Measurements from ENCODE around the gene BUD23. TPM values are rescaled to one million over a fixed set of nuclear protein-coding genes. Genes with fewer than 3 reads are reported as not detected.

Gene BUD23
- total RNA-seq, 4 donors from 2014 or later = 83.9 to 128 (median 114) TPM

DNA sequence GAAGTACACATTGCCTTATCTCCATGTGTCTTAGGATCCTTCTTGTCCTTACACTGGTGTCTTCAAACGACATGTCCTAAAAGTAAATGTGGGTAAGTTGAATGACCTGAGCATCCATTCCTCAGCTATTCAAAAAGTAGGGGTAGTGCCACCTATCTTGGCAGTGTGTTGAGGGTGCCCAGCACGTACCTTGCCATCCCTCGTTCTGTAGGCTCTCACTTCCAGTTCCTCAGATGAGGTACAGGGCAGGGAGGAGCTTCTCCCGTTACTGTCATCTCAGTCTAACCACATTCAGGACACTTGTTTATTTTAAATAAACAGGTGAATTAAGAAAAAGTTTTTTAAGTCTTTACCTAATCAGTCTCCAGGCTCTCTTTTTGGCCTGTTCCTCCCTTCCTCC, 13.0 kb downstream of the BUD23 start:
- H3K4me3 ChIP-seq = no peak overlapping the region
- H3K4me1 ChIP-seq = no peaks in the 10 kb centered on the region
- H3K27me3 ChIP-seq = no peaks in the 10 kb centered on the region
- no peak overlapping the region for H3K27ac ChIP-seq
- peaks cover 0 to 78% of the 10 kb centered on the region in 2 donors for H3K36me3 ChIP-seq
- DNase-seq (no peak), ATAC-seq (no peak)
- no peak for TF ChIP-seq POLR2A (IDR thresholded peaks at IDR 0.05)
- TF ChIP-seq, protein P1, sequence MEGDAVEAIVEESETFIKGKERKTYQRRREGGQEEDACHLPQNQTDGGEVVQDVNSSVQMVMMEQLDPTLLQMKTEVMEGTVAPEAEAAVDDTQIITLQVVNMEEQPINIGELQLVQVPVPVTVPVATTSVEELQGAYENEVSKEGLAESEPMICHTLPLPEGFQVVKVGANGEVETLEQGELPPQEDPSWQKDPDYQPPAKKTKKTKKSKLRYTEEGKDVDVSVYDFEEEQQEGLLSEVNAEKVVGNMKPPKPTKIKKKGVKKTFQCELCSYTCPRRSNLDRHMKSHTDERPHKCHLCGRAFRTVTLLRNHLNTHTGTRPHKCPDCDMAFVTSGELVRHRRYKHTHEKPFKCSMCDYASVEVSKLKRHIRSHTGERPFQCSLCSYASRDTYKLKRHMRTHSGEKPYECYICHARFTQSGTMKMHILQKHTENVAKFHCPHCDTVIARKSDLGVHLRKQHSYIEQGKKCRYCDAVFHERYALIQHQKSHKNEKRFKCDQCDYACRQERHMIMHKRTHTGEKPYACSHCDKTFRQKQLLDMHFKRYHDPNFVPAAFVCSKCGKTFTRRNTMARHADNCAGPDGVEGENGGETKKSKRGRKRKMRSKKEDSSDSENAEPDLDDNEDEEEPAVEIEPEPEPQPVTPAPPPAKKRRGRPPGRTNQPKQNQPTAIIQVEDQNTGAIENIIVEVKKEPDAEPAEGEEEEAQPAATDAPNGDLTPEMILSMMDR (IDR thresholded peaks at IDR 0.05 in 4 of 5, conservative IDR thresholded peaks at IDR 0.05 in 1 of 5) = no peak
- in situ Hi-C loops (cut with MboI; ENCODE audit: low sequenced_read_pairs in 4 of 4) = no loop called here
- intact Hi-C loops (cut with DNase I; ENCODE audit: low total_unique reads) = no loop called here
- H3K9me3 ChIP-seq = no peaks in the 10 kb centered on the region

GRCh38 chr7:73698410-73698809, 15.0 kb downstream of the BUD23 start:
- no peaks in the 10 kb centered on the region for H3K4me1 ChIP-seq
- H3K4me3 ChIP-seq = no peak overlapping the region
- ATAC-seq (no peak), DNase-seq (no peak)
- H3K36me3 ChIP-seq = peaks cover 0 to 65% of the 10 kb centered on the region in 2 donors
- intact Hi-C loops (cut with DNase I; ENCODE audit: low total_unique reads) = no loop called here
- H3K9me3 ChIP-seq = no peaks in the 10 kb centered on the region
- in situ Hi-C loops (cut with MboI; ENCODE audit: low sequenced_read_pairs in 4 of 4) = no loop called here
- no peaks in the 10 kb centered on the region for H3K27me3 ChIP-seq
- TF ChIP-seq, protein P1 (IDR thresholded peaks at IDR 0.05 in 4 of 5, conservative IDR thresholded peaks at IDR 0.05 in 1 of 5) = no peak
- no peak for TF ChIP-seq POLR2A (IDR thresholded peaks at IDR 0.05)
- no peak overlapping the region for H3K27ac ChIP-seq

DNA sequence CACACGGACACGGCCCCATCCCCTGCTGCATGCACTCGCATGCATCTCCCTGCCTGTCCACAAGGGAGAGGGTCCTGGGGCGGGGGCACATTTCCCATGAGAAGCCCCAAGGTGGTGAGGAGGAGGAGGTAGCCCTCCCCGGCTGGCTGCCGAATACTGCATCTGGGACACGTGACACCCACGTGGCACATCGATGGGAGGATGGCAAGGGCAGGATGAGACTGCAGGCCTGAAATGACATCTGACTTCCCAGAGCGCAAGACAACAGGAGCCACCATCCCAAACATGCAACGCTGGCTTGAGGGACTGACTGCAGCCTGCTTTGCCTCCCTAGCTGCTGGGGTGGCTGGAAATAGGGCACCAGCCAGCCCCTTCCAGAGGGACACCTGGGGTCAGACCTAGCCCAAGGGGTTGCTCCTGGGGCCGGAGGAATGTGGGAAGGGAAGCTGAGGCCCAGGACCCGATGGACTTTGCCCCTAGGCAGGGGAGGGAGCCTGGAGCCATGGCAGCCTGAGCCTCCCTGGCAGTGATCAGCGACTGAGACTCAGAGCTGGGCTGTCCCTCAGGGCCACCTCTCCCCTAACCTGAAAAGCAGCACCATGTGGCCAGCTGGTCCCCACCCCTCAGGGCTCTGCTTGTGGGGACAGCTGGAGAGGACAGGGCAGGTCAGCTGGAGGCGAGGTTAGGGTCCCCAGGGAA, 16.1 kb downstream of the BUD23 start:
- Histone ChIP-seq H3K27ac (no peak overlapping the region), H3K4me1 (no peaks in the 10 kb centered on the region), H3K4me3 (no peak overlapping the region), H3K36me3 (peaks cover 0 to 54% of the 10 kb centered on the region in 2 donors), H3K9me3 (no peaks in the 10 kb centered on the region), H3K27me3 (no peaks in the 10 kb centered on the region)
- DNase-seq = no peak
- intact Hi-C loops (cut with DNase I; ENCODE audit: low total_unique reads) (no loop called here), in situ Hi-C loops (cut with MboI; ENCODE audit: low sequenced_read_pairs in 4 of 4) (no loop called here)
- no peak for ATAC-seq
- no peak for TF ChIP-seq POLR2A (IDR thresholded peaks at IDR 0.05)
- TF ChIP-seq, protein P1 (IDR thresholded peaks at IDR 0.05 in 4 of 5, conservative IDR thresholded peaks at IDR 0.05 in 1 of 5) = no peak

DNA sequence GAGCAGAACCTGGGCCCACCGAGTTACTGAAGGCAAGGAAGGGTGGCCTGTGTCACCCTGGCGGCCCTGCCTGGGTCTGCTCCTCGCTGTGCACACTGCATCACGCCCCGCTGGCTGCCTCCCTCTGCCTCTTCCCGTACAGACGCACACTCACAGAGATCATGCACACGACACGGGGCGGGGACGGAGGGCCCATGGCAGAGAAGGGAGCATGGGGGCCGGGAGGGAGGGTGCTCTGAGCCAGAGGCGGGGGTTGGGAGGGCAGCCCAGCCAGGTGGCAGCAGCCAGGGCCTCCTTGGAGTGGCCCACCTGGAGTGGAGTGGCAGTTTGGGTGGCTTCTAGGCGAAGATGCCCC, 16.6 kb downstream of the BUD23 start:
- no peak overlapping the region for H3K27ac ChIP-seq
- no peaks in the 10 kb centered on the region for H3K4me1 ChIP-seq
- DNase-seq (no peak), ATAC-seq (no peak)
- peaks cover 0 to 49% of the 10 kb centered on the region in 2 donors for H3K36me3 ChIP-seq
- no peak for TF ChIP-seq POLR2A (IDR thresholded peaks at IDR 0.05)
- TF ChIP-seq, protein P1 (IDR thresholded peaks at IDR 0.05 in 4 of 5, conservative IDR thresholded peaks at IDR 0.05 in 1 of 5) = no peak
- H3K9me3 ChIP-seq = no peaks in the 10 kb centered on the region
- in situ Hi-C loops (cut with MboI; ENCODE audit: low sequenced_read_pairs in 4 of 4) (no loop called here), intact Hi-C loops (cut with DNase I; ENCODE audit: low total_unique reads) (no loop called here)
- H3K4me3 ChIP-seq = no peak overlapping the region
- H3K27me3 ChIP-seq = no peaks in the 10 kb centered on the region
